Activated CD4-positive, alpha-beta T cell treated with anti-CD3 and anti-CD28 coated beads for 36 hours (primary cell): ENCODE data around the gene SMG6. TPM values are rescaled to one million over a fixed set of nuclear protein-coding genes. Genes with fewer than 3 reads are reported as not detected.
A peak's percentile ranks its signal among the peaks of the same experiment; 100 is the strongest.
"Not testable (repeated sequence)": the region's sequence is repeated elsewhere in the genome, so short reads cannot be mapped to it uniquely, and the experiment has no call there.

ENCODE experiments used
- ATAC-seq: fragments of 200-7000 bp; cut with Tn5 transposase; one replicate; pipeline ENCODE4 v1.10.0; 2021; ENCODE audit warnings: mild to moderate bottlenecking, moderate library complexity
- CTCF ChIA-PET: fragments of 350-600 bp; sonication (Branson Sonifier 250); formaldehyde crosslinking; loops from one replicate; lab custom pipeline; 2021; ENCODE audit warnings: antibody characterized with exemption; lab: Charles Lee
- POLR2A ChIA-PET: fragments of 350-600 bp; sonication (Branson Sonifier 250); formaldehyde crosslinking; loops from one replicate; lab custom pipeline; 2021; ENCODE audit warnings: antibody characterized with exemption, inconsistent platforms; lab: Charles Lee
- DNase-seq: peaks from one replicate; pipeline ENCODE4 v3.0.0-alpha.2; 2020
- H3K27ac Mint-ChIP-seq: one replicate; pipeline ENCODE4 v1.8.0; 2021; ENCODE audit warnings: mixed read lengths
- H3K27me3 Mint-ChIP-seq: one replicate; pipeline ENCODE4 v1.8.0; 2021; ENCODE audit warnings: mixed read lengths
- H3K36me3 Mint-ChIP-seq: one replicate; pipeline ENCODE4 v1.8.0; 2021; ENCODE audit warnings: low read depth, mixed read lengths
- H3K4me1 Mint-ChIP-seq: one replicate; pipeline ENCODE4 v1.8.0; 2021; ENCODE audit warnings: mixed read lengths
- H3K4me3 Mint-ChIP-seq: one replicate; pipeline ENCODE4 v1.8.0; 2021; ENCODE audit warnings: mild to moderate bottlenecking, moderate library complexity, mixed read lengths
- H3K9me3 Mint-ChIP-seq: one replicate; pipeline ENCODE4 v1.8.0; 2021; ENCODE audit warnings: low read depth, mixed read lengths
- intact Hi-C, 2 experiments: fragments of 100-400 bp; cut with DNase I in 1 of 2; cut with micrococcal nuclease in 1 of 2; formaldehyde crosslinking; loops; one replicate each; pipeline versions ENCODE4 v1.14.2 to v1.15.1; 2022 to 2024; cut with DNase I, micrococcal nuclease
- total RNA-seq, 2 experiments: library from RNA; stranded (reverse); gene quantifications; one replicate each; pipeline ENCODE4 v1.2.3, GENCODE V29; 2021

The SMG6 gene
- total RNA-seq, 2 experiments from 2014 or later: 28.5 to 31.4 TPM

DNA sequence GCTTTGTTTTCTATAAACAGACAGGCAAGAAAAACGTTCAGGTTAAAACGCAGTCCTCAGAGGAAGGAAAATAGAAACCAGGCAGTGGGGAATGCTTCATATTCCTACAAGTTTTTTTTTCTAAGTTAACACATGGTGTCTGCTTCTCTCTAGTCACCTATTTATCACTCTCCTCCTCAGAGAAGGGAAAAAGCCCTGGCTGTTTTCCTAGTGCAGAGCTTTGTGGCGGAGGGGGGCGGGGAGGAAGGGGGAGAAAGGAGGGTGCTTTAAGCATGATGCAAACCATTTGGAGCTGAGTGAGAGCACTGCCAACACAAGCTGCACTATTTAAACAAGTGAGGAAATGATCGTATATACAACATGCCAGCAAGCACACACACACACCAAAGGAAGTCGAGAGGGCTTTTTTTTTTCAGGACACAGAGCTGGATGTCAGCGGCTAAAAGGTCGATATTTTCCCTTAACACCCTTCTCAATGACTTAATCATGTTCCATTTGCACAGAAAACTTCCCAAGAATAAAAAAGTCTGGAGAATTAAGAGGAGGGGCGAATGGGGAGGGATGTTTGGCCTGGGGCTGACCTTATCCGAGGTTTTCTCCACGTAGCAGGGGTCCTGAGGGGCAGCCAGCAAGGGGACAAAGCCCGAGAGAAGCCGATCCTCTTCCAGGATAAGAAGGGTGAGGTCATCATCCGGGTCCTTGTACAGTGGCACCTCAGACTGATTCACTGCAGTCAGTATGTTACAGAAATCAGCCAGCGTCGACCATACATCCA is 131.3 kb downstream of the SMG6 start:
- Mint-ChIP-seq H3K4me3 (no peak overlapping the region), H3K36me3 (peaks cover 14% of the 10 kb centered on the region), H3K27ac (no peak overlapping the region), H3K9me3 (no peaks in the 10 kb centered on the region), H3K27me3 (no peaks in the 10 kb centered on the region), H3K4me1 (no peaks in the 10 kb centered on the region)
- CTCF ChIA-PET: interaction anchor here (0.6 to 1.2 kb wide), 3 partner anchors 30 to 135 kb away, joined by 3 to 5 read pairs (median 4); no protein-coding TSS in a partner anchor
- POLR2A ChIA-PET: no interaction called here
- intact Hi-C loops: no loop called here
- DNase-seq (no peak), ATAC-seq (no peak)

DNA sequence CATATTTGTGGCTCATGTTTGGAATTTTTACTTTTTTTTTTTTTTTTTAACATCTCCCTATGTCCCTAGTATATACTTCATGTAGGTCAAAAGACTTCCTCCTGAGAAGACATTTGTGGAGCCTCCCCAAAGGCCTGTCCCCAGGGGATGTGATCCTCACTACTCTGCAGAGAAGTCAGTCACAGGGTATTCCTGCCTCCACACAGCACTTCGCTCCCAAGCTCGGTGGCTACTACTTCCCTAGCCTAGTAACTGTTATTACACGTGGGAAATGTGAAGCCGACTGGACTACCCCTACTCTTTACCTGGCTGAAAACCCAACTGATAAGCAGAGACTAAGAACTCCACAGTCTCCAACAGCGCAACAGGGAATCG is 131.9 kb downstream of the SMG6 start:
- ATAC-seq: no peak
- ChIA-PET POLR2A (no interaction called here), CTCF (interaction anchor here (1.1 kb wide), 1 partner anchor 73 kb away, joined by 5 read pairs; no protein-coding TSS in a partner anchor)
- Mint-ChIP-seq H3K36me3 (peaks cover 14% of the 10 kb centered on the region), H3K27me3 (no peaks in the 10 kb centered on the region), H3K9me3 (no peaks in the 10 kb centered on the region), H3K4me1 (no peaks in the 10 kb centered on the region), H3K4me3 (no peak overlapping the region), H3K27ac (no peak overlapping the region)
- DNase-seq: no peak
- intact Hi-C loops: loop anchor here in 1 of 2 experiments (2.0 kb wide), 2 partner anchors 109 to 117 kb away; partner anchors contain the start of gene HIC1

GRCh38 chr17:2170023-2170422 is 133.6 kb downstream of the SMG6 start:
- Mint-ChIP-seq H3K27me3 (no peaks in the 10 kb centered on the region), H3K27ac (no peak overlapping the region), H3K9me3 (no peaks in the 10 kb centered on the region), H3K4me3 (no peak overlapping the region), H3K36me3 (peaks cover 18% of the 10 kb centered on the region), H3K4me1 (no peaks in the 10 kb centered on the region)
- ChIA-PET CTCF (interaction anchor here (1.3 kb wide), 1 partner anchor 115 kb away, joined by 5 read pairs; the partner anchor contains the start of gene HIC1), POLR2A (interaction anchor here (0.6 kb wide), 1 partner anchor 51 kb away, joined by 5 read pairs; no protein-coding TSS in a partner anchor)
- peak; percentile 47 for DNase-seq
- ATAC-seq: peak; percentile 51
- intact Hi-C loops: loop anchor here in 1 of 2 experiments (2.0 kb wide), 2 partner anchors 107 to 115 kb away; partner anchors contain the start of gene HIC1

DNA sequence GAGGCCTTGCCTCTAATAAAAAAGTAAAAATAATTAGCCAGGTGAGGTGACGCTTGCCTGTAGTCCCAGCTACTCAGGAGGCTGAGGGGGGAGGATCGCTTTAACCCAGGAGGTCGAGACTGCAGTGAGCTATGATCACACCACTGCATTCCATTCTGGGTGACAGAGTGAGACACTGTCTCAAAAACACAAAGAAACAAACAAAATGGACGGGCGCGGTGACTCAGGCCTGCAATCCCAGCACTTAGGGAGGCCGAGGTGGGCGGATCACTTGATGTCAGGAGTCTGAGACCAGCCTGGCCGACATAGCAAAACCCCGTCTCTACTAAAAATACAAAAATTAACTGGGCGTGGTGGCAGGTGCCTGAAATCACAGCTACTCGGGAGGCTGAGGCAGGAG is 137.9 kb downstream of the SMG6 start:
- intact Hi-C loops, H3K4me1 Mint-ChIP-seq, H3K27ac Mint-ChIP-seq, H3K27me3 Mint-ChIP-seq, ATAC-seq, POLR2A ChIA-PET, H3K9me3 Mint-ChIP-seq, DNase-seq, H3K4me3 Mint-ChIP-seq: not testable (repeated sequence)
- CTCF ChIA-PET: interaction anchor here (1.1 to 1.3 kb wide), 2 partner anchors 79 to 110 kb away, joined by 3 read pairs; no protein-coding TSS in a partner anchor
- H3K36me3 Mint-ChIP-seq: peaks cover 25% of the 10 kb centered on the region

- no peaks in the 10 kb centered on the region for H3K9me3 Mint-ChIP-seq
- intact Hi-C loops: no loop called here
- H3K27ac Mint-ChIP-seq: no peak overlapping the region
- H3K27me3 Mint-ChIP-seq: no peaks in the 10 kb centered on the region
- ChIA-PET POLR2A (no interaction called here), CTCF (interaction anchor here (0.6 to 1.4 kb wide), 3 partner anchors 24 to 300 kb away, joined by 3 to 7 read pairs (median 3); no protein-coding TSS in a partner anchor)
- ATAC-seq: no peak
- DNase-seq: no peak
- peaks cover 19% of the 10 kb centered on the region for H3K4me1 Mint-ChIP-seq
- peaks cover 11% of the 10 kb centered on the region for H3K36me3 Mint-ChIP-seq
- no peak overlapping the region for H3K4me3 Mint-ChIP-seq
These were observed 145.2 kb downstream of the SMG6 start for GRCh38 chr17:2158396-2158780.

- no peaks in the 10 kb centered on the region for H3K27me3 Mint-ChIP-seq
- H3K27ac Mint-ChIP-seq: no peak overlapping the region
- DNase-seq (no peak), ATAC-seq (no peak)
- ChIA-PET POLR2A (no interaction called here), CTCF (interaction anchor here (0.6 to 1.4 kb wide), 3 partner anchors 24 to 300 kb away, joined by 3 to 7 read pairs (median 3); no protein-coding TSS in a partner anchor)
- intact Hi-C loops: no loop called here
- peaks cover 11% of the 10 kb centered on the region for H3K36me3 Mint-ChIP-seq
- no peaks in the 10 kb centered on the region for H3K9me3 Mint-ChIP-seq
- H3K4me1 Mint-ChIP-seq: peaks cover 19% of the 10 kb centered on the region
- no peak overlapping the region for H3K4me3 Mint-ChIP-seq
These were observed 145.8 kb downstream of the SMG6 start for GRCh38 chr17:2157675-2158395.

GRCh38 chr17:2157081-2157480 is 146.5 kb downstream of the SMG6 start:
- DNase-seq: no peak
- H3K27ac Mint-ChIP-seq: no peak overlapping the region
- ATAC-seq: no peak
- CTCF ChIA-PET: interaction anchor here (1.4 kb wide), 1 partner anchor 88 kb away, joined by 7 read pairs; no protein-coding TSS in a partner anchor
- no peak overlapping the region for H3K4me3 Mint-ChIP-seq
- H3K36me3 Mint-ChIP-seq: peaks cover 7% of the 10 kb centered on the region
- POLR2A ChIA-PET: no interaction called here
- H3K27me3 Mint-ChIP-seq: no peaks in the 10 kb centered on the region
- peaks cover 19% of the 10 kb centered on the region for H3K4me1 Mint-ChIP-seq
- intact Hi-C loops: no loop called here
- H3K9me3 Mint-ChIP-seq: no peaks in the 10 kb centered on the region

GRCh38 chr17:2156666-2157065 is 146.9 kb downstream of the SMG6 start:
- ChIA-PET CTCF (interaction anchor here (0.6 to 2.2 kb wide), 3 partner anchors 13 to 110 kb away, joined by 3 to 8 read pairs (median 3); no protein-coding TSS in a partner anchor), POLR2A (no interaction called here)
- DNase-seq (no peak), ATAC-seq (no peak)
- H3K27me3 Mint-ChIP-seq: no peaks in the 10 kb centered on the region
- no peaks in the 10 kb centered on the region for H3K9me3 Mint-ChIP-seq
- H3K27ac Mint-ChIP-seq: no peak overlapping the region
- peaks cover 19% of the 10 kb centered on the region for H3K4me1 Mint-ChIP-seq
- no peak overlapping the region for H3K4me3 Mint-ChIP-seq
- intact Hi-C loops: no loop called here
- H3K36me3 Mint-ChIP-seq: peaks cover 7% of the 10 kb centered on the region

DNA sequence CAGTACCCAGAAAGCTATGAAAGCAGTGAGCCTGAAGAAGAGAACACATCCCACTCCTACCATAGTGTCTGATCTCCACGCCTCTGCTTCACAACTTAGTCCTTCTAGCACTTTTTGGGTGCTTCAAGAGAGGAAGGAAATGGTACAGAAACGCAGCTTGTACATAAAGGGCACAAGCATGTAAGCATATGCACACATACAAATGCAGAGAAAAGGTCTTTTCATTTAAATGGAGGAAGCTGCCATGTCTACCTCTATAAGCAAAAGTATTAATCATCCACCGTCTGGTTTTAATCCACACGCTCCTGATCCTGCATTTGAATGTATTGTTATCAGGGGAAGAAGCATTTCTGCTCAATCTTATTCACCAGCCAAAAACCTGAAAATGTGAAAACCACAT is 148.0 kb downstream of the SMG6 start:
- H3K36me3 Mint-ChIP-seq: peaks cover 5% of the 10 kb centered on the region
- no peak for ATAC-seq
- intact Hi-C loops: no loop called here
- no peaks in the 10 kb centered on the region for H3K27me3 Mint-ChIP-seq
- peaks cover 19% of the 10 kb centered on the region for H3K4me1 Mint-ChIP-seq
- H3K4me3 Mint-ChIP-seq: no peak overlapping the region
- no peak for DNase-seq
- POLR2A ChIA-PET: no interaction called here
- CTCF ChIA-PET: interaction anchor here (2.2 kb wide), 1 partner anchor 90 kb away, joined by 8 read pairs; no protein-coding TSS in a partner anchor
- no peaks in the 10 kb centered on the region for H3K9me3 Mint-ChIP-seq
- H3K27ac Mint-ChIP-seq: no peak overlapping the region

- no peaks in the 10 kb centered on the region for H3K4me1 Mint-ChIP-seq
- peaks cover 14% of the 10 kb centered on the region for H3K36me3 Mint-ChIP-seq
- POLR2A ChIA-PET: interaction anchor here (0.6 kb wide), 1 partner anchor 196 kb away, joined by 3 read pairs; no protein-coding TSS in a partner anchor
- ATAC-seq: no peak
- intact Hi-C loops: no loop called here
- CTCF ChIA-PET: interaction anchor here (0.6 to 1.1 kb wide), 3 partner anchors 93 to 950 kb away, joined by 3 to 4 read pairs (median 3); no protein-coding TSS in a partner anchor
- DNase-seq: no peak
- no peaks in the 10 kb centered on the region for H3K27me3 Mint-ChIP-seq
- no peak overlapping the region for H3K4me3 Mint-ChIP-seq
- H3K27ac Mint-ChIP-seq: no peak overlapping the region
- H3K9me3 Mint-ChIP-seq: no peaks in the 10 kb centered on the region
These were observed 152.1 kb downstream of the SMG6 start for GRCh38 chr17:2151358-2152033.
